Neural progenitor cell (in vitro differentiated cells): ENCODE data around the gene TCF19.
"Not testable (repeated sequence)": the region's sequence is repeated elsewhere in the genome, so short reads cannot be mapped to it uniquely, and the experiment has no call there.

Experiments
- CTCF ChIP-seq: fragments of 200-600 bp; sonication (generic); IDR thresholded peaks from 2 replicates; pipeline ENCODE4 v1.5.1; 2017; ENCODE audit warnings: antibody characterized with exemption, mild to moderate bottlenecking
- EZH2 ChIP-seq: fragments of 200-600 bp; sonication (generic); IDR thresholded peaks from 2 replicates; pipeline ENCODE4 v1.6.1; 2017; ENCODE audit warnings: antibody characterized with exemption, mild to moderate bottlenecking, moderate library complexity
- EZH2phosphoT487 ChIP-seq: fragments of 200-600 bp; sonication (generic); IDR thresholded peaks from 2 replicates; pipeline ENCODE4 v1.6.1; 2017; ENCODE audit warnings: antibody characterized with exemption

GRCh38 chr6:31199105-31199452 lies 40.7 kb downstream of the TCF19 start:
- not testable (repeated sequence) for TF ChIP-seq CTCF, EZH2, EZH2phosphoT487
